GM20000 (cell line): Measurements from ENCODE around the gene PDE7B.

Source experiments
- DNase-seq: peaks from one replicate; pipeline ENCODE4 v3.0.0; 2012; ENCODE audit warnings: low spot score
- CTCF ChIP-seq: IDR thresholded peaks from 2 replicates; pipeline ENCODE4 v1.5.1; 2012; ENCODE audit warnings: mild to moderate bottlenecking, control low read depth; ENCODE audit errors: extremely low read depth, missing control alignments

The PDE7B gene

GRCh38 chr6:136158387-136158821, 306.9 kb downstream of the PDE7B start:
- DNase-seq, result no peak
- TF ChIP-seq CTCF, result no peak

DNA sequence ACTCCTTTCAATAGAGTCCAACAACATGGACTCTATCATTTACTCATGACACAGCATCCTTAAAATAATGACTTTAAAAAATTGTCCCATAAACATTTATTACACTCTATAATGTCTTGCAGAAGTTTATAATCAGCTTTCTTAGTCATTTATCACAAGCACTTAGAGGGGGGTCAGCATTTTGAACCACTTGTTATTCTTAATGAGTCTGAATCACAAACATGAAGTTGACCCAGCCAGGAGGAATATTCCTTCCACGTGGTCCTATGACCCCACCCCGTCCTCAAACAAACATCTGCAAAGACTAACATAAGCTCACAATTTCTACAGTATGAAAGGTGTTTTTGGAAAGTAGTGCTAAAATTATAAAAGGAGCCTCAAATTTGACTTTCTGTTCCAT, 307.5 kb downstream of the PDE7B start:
- DNase-seq, result no peak
- TF ChIP-seq CTCF, result no peak

- no peak for DNase-seq
- no peak for TF ChIP-seq CTCF
Measured at GRCh38 chr6:136160250-136160649, 308.7 kb downstream of the PDE7B start.

DNA sequence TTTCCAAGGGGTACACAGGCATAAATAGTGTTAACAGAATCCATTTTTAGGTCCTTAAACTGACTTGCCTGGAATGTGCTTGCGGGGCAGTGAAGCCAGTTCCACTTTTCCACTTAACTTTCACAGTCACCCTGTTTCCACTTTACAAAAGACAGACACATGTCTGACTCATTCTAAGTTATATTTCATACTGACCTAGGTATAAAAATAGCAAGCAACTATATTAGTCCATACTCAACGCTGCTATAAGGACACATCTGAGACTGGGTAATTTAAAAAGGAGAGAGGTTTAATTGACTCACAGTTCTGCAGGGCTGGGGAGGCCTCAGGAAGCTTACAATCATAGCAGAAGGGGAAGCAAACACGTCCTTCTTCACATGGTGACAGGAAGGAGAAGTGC, 310.4 kb downstream of the PDE7B start:
- no peak for DNase-seq
- no peak for TF ChIP-seq CTCF

GRCh38 chr6:136163260-136163659, 311.8 kb downstream of the PDE7B start:
- TF ChIP-seq CTCF, result no peak
- DNase-seq, result no peak

- no peak for DNase-seq
- TF ChIP-seq CTCF, result no peak
Measured at GRCh38 chr6:136166815-136167214, 315.3 kb downstream of the PDE7B start.

GRCh38 chr6:136169394-136170148, 318.1 kb downstream of the PDE7B start:
- no peak for TF ChIP-seq CTCF
- DNase-seq, result no peak
